GM21360 (cell line): ENCODE data around the gene JTB.
A peak's percentile ranks its signal among the peaks of the same experiment; 100 is the strongest.
"Not testable (repeated sequence)": the region's sequence is repeated elsewhere in the genome, so short reads cannot be mapped to it uniquely, and the experiment has no call there.

ENCODE experiments used
- ATAC-seq: cut with Tn5 transposase; IDR thresholded peaks from one replicate; pipeline ENCODE4 v1.9.1; 2021; ENCODE audit warnings: mild to moderate bottlenecking, moderate library complexity; ENCODE audit not compliant: unreplicated experiment

Gene JTB

GRCh38 chr1:153977250-153978240, at the start of gene JTB:
JTB (minus strand) TSS chr1:153977674; CDS start chr1:153977252, 422 bp downstream.
- peak; percentile 74 for ATAC-seq

- no peak for ATAC-seq
These were observed 42.5 kb upstream of the JTB start for GRCh38 chr1:154019940-154020339.

DNA sequence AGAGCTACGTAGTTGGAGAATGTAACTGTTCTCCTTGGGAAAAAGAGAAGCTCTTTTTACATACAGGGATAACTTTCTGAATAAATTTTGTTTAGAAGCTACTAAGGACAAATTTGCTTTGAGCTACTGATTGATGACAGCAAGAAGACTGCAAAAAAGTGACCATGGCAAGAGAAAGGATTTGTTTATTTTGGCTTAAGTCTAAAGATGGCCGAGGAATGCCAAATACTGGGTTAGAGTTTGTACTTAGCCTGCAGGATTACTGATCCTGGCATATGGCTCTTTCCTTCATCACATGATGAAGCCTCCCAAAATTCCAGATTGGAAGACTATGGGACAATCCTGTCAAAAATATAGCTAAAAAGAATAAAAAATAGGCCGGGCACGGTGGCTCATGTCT, 41.8 kb upstream of the JTB start:
- no peak for ATAC-seq

- ATAC-seq: no peak
These were observed 36.9 kb upstream of the JTB start for GRCh38 chr1:154014154-154014907.

DNA sequence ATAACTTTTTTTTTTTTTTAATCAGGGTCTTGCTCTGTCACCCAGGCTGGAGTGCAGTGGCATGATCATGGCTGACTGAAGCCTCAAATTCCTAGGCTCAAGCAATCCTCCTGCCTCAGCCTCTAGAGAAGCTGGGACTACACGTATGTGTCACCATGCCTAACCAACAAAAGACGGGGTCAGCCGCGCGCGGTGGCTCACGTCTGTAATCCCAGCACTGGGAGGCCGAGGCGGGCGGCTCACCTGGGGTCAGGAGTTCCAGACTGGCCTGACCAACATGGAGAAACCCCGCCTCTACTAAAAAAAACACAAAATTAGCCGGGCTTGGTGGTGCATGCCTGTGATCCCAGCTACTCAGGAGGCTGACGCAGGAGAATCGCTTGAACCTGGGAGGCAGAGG, 35.1 kb upstream of the JTB start:
- not testable (repeated sequence) for ATAC-seq

DNA sequence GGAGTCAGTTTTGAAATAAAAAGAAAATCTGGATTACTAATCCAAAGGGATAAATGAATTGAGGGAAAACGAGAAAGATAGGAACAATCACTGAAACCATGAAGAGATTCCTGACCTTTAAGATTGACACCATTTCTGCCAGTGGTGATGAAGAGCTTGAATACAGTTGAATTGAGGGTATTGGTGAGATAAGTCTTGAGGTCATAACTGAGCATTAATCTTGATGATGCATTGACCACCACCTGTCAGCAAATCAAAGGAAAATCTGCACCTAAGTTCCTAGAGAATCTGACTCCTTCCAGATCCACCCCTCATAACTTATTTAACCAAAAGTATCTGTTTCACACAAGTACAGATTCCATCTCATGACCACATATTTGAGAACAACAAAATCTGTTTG, 34.7 kb upstream of the JTB start:
- no peak for ATAC-seq

DNA sequence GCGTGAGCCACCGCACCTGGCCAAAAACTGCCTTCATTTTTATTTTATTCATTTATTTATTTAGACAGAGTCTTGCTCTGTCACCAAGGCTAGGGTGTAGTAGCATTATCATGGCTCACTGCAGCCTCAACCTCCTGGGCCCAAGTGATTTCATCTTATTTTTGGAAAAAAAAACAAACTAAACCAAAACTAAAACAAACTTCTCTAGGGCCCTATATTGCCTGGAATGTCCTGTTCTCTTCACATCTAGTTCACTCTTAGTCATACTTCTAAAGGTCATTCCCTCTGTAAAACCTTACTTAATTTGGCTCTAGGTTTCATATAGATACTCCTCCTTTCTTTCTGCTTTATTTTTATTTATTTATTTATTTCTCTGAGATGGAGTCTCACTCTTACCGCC, 28.7 kb upstream of the JTB start:
- no peak for ATAC-seq

DNA sequence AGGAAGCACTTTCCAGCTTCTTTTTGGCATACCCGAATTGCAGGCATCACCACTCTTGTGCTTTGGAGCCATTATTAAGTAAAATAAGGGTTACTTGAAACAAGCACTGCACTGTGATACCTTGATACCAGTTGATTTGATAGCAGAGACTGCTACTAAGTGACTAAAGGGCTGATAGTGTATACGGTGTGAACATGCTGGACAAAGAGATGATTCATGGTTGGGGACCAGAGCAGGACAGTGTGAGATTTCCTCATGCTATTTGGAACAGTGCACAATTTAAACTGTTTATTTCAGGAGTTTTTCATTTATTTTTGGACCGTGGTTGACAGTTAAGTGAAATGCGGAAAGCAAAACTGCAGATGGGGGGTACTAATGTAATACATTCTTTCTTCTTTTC, 22.9 kb upstream of the JTB start:
- ATAC-seq: no peak

- not testable (repeated sequence) for ATAC-seq
These were observed 19.4 kb upstream of the JTB start for GRCh38 chr1:153996882-153997281.

DNA sequence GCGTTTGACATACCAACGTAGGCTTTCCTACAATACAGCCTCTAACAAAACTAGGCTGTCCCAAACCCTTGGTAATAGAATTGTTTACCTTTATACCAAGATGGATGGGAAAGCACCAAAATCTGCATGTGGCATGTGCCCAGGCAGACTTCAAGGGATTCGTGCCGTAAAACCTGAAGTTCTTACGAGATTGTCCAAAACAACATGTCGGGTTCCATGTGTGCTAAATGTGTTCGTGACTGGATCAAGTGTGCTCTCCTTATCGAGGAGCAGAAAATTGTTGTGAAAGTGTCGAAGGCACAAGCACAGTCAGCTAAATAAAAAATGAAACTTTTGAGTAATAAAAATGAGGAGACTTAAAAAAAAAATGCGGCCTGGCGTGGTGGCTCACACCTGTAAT, 18.2 kb upstream of the JTB start:
- ATAC-seq: no peak

GRCh38 chr1:153995202-153995601, 17.7 kb upstream of the JTB start:
- no peak for ATAC-seq

GRCh38 chr1:153991806-153992205, 14.3 kb upstream of the JTB start:
- no peak for ATAC-seq

DNA sequence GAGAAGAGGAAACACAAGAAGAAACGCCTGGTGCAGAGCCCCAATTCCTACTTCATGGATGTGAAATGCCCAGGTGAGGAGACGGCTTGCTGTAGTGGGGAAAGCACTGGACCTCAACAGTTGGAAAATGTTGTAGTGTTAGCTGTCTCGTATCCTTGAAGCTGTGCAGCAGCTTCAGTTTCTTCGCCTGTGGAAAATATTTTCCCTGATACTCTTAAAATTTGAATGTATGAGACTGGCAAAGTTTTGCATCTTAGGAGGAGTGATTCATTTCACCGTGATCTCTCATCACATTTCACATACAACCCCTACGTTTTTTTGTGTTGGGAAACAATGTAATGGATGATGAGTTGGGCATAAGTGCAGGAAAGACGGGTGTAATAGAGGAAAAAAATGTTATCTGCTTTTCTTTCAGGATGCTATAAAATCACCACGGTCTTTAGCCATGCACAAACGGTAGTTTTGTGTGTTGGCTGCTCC, 13.7 kb upstream of the JTB start:
- no peak for ATAC-seq

DNA sequence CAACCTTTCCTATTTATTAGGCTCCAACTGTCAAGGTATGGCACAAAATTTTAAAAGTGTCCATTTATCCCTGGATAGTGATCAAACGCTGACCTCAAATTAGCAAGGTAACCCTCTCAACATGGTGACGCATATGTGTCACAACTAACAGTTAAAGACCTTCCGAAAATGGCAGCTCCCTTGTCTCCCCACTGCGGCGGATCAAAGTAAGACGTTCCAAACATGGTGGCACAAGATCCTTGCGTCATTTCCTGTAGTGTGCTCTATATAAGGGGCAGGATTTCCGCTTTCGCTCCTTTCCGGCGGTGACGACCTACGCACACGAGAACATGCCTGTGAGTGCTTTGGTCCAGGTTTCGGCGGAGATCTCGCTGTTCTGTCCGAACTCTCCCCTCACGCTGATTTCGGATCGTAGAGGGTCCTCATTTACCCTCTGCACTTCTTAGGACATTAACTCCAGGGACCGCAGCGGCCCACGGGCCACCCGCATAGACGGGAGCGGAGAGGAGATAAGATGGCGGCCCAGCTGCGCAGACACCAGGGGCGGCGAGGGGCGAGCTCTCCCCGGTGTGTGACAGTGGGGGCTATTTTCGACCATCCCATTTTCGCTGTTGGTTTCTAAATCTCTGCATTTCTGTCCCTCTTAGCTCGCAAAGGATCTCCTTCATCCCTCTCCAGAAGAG, 13.1 kb upstream of the JTB start, which contains the start of gene RPS27:
Gene RPS27 (plus strand): TSS at position 295 of the 683 bp plus-strand sequence. CDS start 35 bp downstream, at position 330.
- peak; percentile 62 for ATAC-seq

DNA sequence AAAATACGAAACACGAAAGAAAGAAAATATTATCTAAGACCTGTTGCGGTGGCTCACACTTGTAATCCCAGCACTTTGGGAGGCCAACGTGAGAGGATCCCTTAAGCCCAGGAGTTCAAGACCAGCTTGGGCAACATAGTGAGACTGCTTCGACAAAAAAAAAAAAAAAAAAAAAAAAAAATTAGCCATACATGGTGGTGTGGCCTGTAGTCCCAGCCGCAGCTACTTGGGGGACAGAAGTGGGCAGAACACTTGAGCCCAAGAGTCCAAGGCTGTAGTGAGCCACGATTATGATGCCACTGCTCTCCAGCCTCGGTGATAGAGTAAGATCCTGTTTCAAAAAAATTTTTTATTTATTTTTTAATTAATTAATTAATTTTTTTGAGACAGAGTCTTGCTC, 10.1 kb upstream of the JTB start:
- ATAC-seq: no peak

DNA sequence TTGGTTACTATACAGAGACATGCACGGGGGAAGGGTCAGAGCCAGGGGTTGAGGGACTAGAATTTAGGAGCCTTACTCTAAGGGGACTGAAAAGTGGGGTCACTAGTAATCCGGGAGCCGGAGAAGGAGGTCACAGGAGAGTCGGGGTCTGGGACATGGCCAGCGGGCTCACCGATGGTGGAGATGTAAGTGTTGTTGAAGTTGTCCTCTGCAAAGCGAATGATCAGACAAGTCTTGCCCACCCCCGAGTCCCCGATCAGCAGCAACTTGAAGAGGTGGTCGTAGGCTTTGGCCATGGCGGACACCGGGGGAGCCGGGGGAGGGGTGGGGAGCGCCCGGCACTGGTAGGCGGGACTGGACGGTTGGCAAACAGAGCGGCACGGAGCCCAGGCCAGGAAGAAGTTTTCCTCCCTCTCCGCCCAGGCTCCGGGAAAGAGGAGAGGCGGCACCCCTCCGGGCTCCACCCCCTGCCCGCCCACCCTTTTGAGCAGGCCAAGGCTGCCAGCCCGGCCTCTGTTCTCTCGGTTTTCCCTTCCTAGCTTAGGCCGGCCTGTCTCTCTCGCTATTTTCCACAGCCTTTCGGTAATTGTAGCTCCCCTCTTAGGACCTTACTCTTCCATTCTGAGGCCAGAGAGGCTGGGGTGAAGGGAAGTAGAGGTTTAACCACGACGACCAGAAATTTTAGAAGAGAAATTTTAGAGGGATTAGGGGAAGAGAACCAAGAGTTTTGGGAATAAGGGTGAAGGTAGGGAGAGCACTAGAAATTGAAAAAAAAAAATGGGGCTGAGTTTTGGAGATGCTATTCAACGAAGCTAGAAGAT, 8.7 kb upstream of the JTB start, which contains the start of gene RAB13:
Gene RAB13 (minus strand): TSS at position 399 of the 821 bp plus-strand sequence. CDS start 103 bp downstream, at position 296.
- no peak for ATAC-seq

DNA sequence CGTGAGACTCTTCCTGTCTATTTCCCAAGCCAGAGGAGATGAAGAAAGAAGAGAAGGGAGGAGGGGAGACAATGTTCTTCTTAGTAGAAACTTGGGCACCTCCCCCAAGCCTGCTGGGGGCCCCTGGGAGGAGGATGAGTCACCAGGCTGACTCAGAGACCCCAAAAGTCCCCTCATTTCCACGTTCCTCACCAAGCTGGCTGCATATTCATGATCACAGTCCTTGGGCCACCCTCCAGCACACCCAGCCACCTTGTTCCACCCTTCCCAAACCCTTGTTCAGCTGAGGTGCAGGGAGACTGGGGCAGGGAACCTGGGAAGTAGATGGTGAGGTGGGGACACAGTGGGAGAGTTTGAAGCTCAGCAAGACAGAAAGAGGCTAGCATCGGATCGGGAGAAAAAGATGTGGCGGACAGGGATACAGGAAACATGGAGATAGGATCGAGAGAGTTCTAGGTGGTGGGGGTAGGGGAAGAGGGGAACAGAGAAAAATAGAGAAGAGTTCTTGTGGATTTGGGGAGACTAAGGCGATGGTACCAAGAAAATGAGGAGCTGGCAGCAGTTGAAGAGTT, 8.0 kb upstream of the JTB start:
- no peak for ATAC-seq

DNA sequence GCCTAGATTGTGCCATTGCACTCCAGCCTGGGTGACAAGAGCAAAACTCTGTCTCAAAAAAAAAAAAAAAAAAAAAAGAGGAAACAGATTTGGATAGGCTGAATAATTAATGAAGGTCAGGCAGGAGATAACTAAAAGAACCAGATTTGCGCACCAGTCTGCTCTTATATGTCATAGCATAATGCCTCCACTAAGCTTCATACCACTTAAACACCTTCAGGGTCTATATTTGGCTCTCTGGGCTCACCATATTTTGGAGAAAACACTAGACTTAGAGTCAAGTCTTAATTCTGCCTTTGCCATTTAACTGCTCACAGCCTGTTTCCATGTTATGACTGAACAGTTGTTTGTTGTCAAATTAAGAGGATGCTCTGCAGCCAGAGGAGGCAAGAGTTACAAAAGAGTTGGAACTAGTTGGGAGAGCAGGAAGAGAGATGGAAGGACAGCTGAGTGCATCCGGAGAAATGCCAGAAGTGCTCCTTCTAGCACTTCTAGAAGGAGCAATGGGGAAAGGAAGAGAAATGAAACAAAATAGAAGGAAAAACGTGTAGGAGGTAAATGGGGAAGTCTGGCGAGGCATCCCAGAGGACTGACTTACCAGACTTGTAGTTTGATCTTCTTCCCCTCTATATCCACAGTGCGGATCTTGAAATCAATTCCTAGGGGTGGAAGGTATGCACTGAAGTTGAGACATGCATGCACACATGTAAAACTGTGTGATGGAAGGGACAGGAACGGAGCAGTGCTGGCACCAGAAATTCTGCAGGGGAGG, 6.8 kb upstream of the JTB start:
- ATAC-seq: no peak

- not testable (repeated sequence) for ATAC-seq
These were observed 4.3 kb upstream of the JTB start for GRCh38 chr1:153981735-153982134.
